ENCODE data around the gene EFNA2.

EFNA2 gene

GRCh38 chr19:1260749-1261537 is 24.7 kb upstream of the EFNA2 start:
- peak; percentile 96 for DNase-seq

- no peak for DNase-seq
Observed at GRCh38 chr19:1261538-1261797, 24.2 kb upstream of the EFNA2 start.

GRCh38 chr19:1261798-1262622 is 23.7 kb upstream of the EFNA2 start:
- DNase-seq = no peak

GRCh38 chr19:1262623-1263123 is 23.0 kb upstream of the EFNA2 start:
- DNase-seq = no peak

GRCh38 chr19:1263188-1263587 is 22.5 kb upstream of the EFNA2 start:
- DNase-seq = no peak

- DNase-seq = no peak
Observed at GRCh38 chr19:1264801-1265614, 20.7 kb upstream of the EFNA2 start.

- DNase-seq = no peak
Observed at GRCh38 chr19:1265615-1266128, 20.0 kb upstream of the EFNA2 start.

- peak; percentile 81 for DNase-seq
Observed at GRCh38 chr19:1266129-1266915, 19.4 kb upstream of the EFNA2 start.

- DNase-seq = peak; percentile 31
Observed at GRCh38 chr19:1266916-1267476, 18.7 kb upstream of the EFNA2 start.

- no peak for DNase-seq
Observed at GRCh38 chr19:1267477-1268225, 18.0 kb upstream of the EFNA2 start.

- DNase-seq = no peak
Observed at GRCh38 chr19:1268226-1269064, 17.2 kb upstream of the EFNA2 start.

GRCh38 chr19:1269065-1269477 is 16.6 kb upstream of the EFNA2 start, which contains the start of gene CIRBP:
Gene CIRBP, plus strand, starts transcription at chr19:1269332. Its CDS starts 1,602 bp downstream, at chr19:1270934.
- DNase-seq = peak; percentile 96

GRCh38 chr19:1269478-1270212 is 16.0 kb upstream of the EFNA2 start:
- DNase-seq = peak; percentile 83

- no peak for DNase-seq
Observed at GRCh38 chr19:1270213-1270853, 15.3 kb upstream of the EFNA2 start.

GRCh38 chr19:1270854-1271527 is 14.7 kb upstream of the EFNA2 start:
- no peak for DNase-seq

- DNase-seq = no peak
Observed at GRCh38 chr19:1271528-1272422, 13.9 kb upstream of the EFNA2 start.
